Tibial nerve (tissue), 4 donors: ENCODE results near the gene DAB1. TPM values are rescaled to one million over a fixed set of nuclear protein-coding genes. Genes with fewer than 3 reads are reported as not detected.

Experiments
- DNase-seq, 2 donors: peaks; one replicate each; pipeline ENCODE4 v3.0.0-alpha.2; 2019; ENCODE audit warnings: low spot score in 2 of 2
- H3K27ac ChIP-seq, 4 donors: fragments of 200-600 bp; sonication (generic) in 3 of 4; one replicate each; pipeline ENCODE4 v1.5.1; 2017 to 2019; ENCODE audit warnings: mild to moderate bottlenecking in 1 of 4
- H3K27me3 ChIP-seq, 2 donors: fragments of 200-600 bp; sonication (generic) in 1 of 2; one replicate each; pipeline versions ENCODE4 v1.5.1 to v1.6.0; 2017 to 2019
- H3K36me3 ChIP-seq, 3 donors: fragments of 200-600 bp; sonication (generic); one replicate each; pipeline ENCODE4 v1.5.1; 2018 to 2019
- H3K4me1 ChIP-seq, 4 donors: fragments of 200-600 bp; sonication (generic) in 3 of 4; one replicate each; pipeline ENCODE4 v1.5.1; 2017 to 2019
- H3K4me3 ChIP-seq, 4 donors: fragments of 200-600 bp; sonication (generic) in 3 of 4; one replicate each; pipeline ENCODE4 v1.5.1; 2017 to 2019; ENCODE audit warnings: mild to moderate bottlenecking in 1 of 4, moderate library complexity in 1 of 4
- H3K9me3 ChIP-seq, 4 donors: fragments of 200-600 bp; sonication (generic) in 3 of 4; one replicate each; pipeline ENCODE4 v1.5.1; 2017 to 2019
- CTCF ChIP-seq, 5 experiments: fragments of 200-600 bp in 3 of 5; fragments of 450-650 bp in 2 of 5; sonication (generic) in 3 of 5; IDR thresholded peaks; one replicate each; pipeline ENCODE4 v1.5.1; 2016 to 2019; ENCODE audit warnings: antibody characterized with exemption in 5 of 5, mild to moderate bottlenecking in 3 of 5, moderate library complexity in 2 of 5
- EP300 ChIP-seq, 2 donors: sonication (generic); formaldehyde crosslinking; IDR thresholded peaks; one replicate each; pipeline ENCODE4 v1.6.1; 2017; ENCODE audit warnings: antibody characterized with exemption in 2 of 2, mild to moderate bottlenecking in 1 of 2
- POLR2A ChIP-seq, 2 donors: fragments of 450-650 bp; IDR thresholded peaks; one replicate each; pipeline ENCODE4 v1.6.1; 2017; ENCODE audit warnings: antibody characterized with exemption in 2 of 2, mild to moderate bottlenecking in 2 of 2, moderate library complexity in 2 of 2
- WGBS, 2 donors: methylation state at CpG; one replicate each; pipeline ENCODE4 v1.1.5; 2018; 5-methylcytosine and 5-hydroxymethylcytosine counted together
- total RNA-seq, 4 donors: library from RNA; depleted of rRNA; stranded (reverse); fragments of >200 nt; gene quantifications; one replicate each; pipeline ENCODE4 v1.1.0, GENCODE V29; 2016

The DAB1 gene
- total RNA-seq, 4 donors from 2014 or later, result 4.0 to 8.3 (median 4.4) TPM

- H3K4me3 ChIP-seq, result no peak overlapping the region
- H3K36me3 ChIP-seq, result no peaks in the 10 kb centered on the region
- DNase-seq, result no peak
- H3K27me3 ChIP-seq, result no peaks in the 10 kb centered on the region
- no peak for TF ChIP-seq POLR2A (IDR thresholded peaks at IDR 0.05)
- TF ChIP-seq CTCF (IDR thresholded peaks at IDR 0.05), result no peak
- no peak for TF ChIP-seq EP300 (IDR thresholded peaks at IDR 0.05)
- 80 to 90% methylated on average over 2 of the region's 2 CpGs for WGBS, 2 donors
- H3K9me3 ChIP-seq, result no peaks in the 10 kb centered on the region
- no peaks in the 10 kb centered on the region for H3K4me1 ChIP-seq
- no peak overlapping the region for H3K27ac ChIP-seq
These were observed 231.6 kb downstream of the DAB1 start for GRCh38 chr1:57192222-57192621.

- H3K36me3 ChIP-seq, result no peaks in the 10 kb centered on the region
- no peak overlapping the region for H3K27ac ChIP-seq
- TF ChIP-seq EP300 (IDR thresholded peaks at IDR 0.05), result no peak
- no peak for TF ChIP-seq CTCF (IDR thresholded peaks at IDR 0.05)
- 93 to 96% methylated on average over 2 of the region's 2 CpGs for WGBS, 2 donors
- no peaks in the 10 kb centered on the region for H3K9me3 ChIP-seq
- no peaks in the 10 kb centered on the region for H3K27me3 ChIP-seq
- no peaks in the 10 kb centered on the region for H3K4me1 ChIP-seq
- no peak overlapping the region for H3K4me3 ChIP-seq
- DNase-seq, result no peak
These were observed 233.0 kb downstream of the DAB1 start for GRCh38 chr1:57190898-57191297.

- Histone ChIP-seq H3K4me1 (no peaks in the 10 kb centered on the region), H3K9me3 (no peaks in the 10 kb centered on the region), H3K36me3 (no peaks in the 10 kb centered on the region), H3K4me3 (no peak overlapping the region), H3K27ac (no peak overlapping the region), H3K27me3 (no peaks in the 10 kb centered on the region)
- WGBS, 2 donors, result 78 to 86% methylated on average over 2 of the region's 2 CpGs
- TF ChIP-seq EP300 (IDR thresholded peaks at IDR 0.05), result no peak
- DNase-seq, result no peak
These were observed 235.7 kb downstream of the DAB1 start for GRCh38 chr1:57188168-57188567.

GRCh38 chr1:57186455-57186854 is 237.4 kb downstream of the DAB1 start:
- WGBS, 2 donors, result 87 to 90% methylated on average over 3 of the region's 3 CpGs
- Histone ChIP-seq H3K36me3 (no peaks in the 10 kb centered on the region), H3K4me3 (no peak overlapping the region), H3K9me3 (no peaks in the 10 kb centered on the region), H3K4me1 (no peaks in the 10 kb centered on the region), H3K27ac (no peak overlapping the region), H3K27me3 (no peaks in the 10 kb centered on the region)
- DNase-seq, result no peak
- TF ChIP-seq EP300 (IDR thresholded peaks at IDR 0.05) (no peak), POLR2A (IDR thresholded peaks at IDR 0.05) (no peak), CTCF (IDR thresholded peaks at IDR 0.05) (no peak)

GRCh38 chr1:57179001-57179400 is 244.9 kb downstream of the DAB1 start:
- no peak overlapping the region for H3K4me3 ChIP-seq
- H3K36me3 ChIP-seq, result no peaks in the 10 kb centered on the region
- H3K4me1 ChIP-seq, result no peaks in the 10 kb centered on the region
- 73 to 80% methylated on average over 4 of the region's 4 CpGs for WGBS, 2 donors
- no peaks in the 10 kb centered on the region for H3K9me3 ChIP-seq
- no peaks in the 10 kb centered on the region for H3K27me3 ChIP-seq
- no peak for DNase-seq
- no peak overlapping the region for H3K27ac ChIP-seq
- no peak for TF ChIP-seq POLR2A (IDR thresholded peaks at IDR 0.05)
- TF ChIP-seq CTCF (IDR thresholded peaks at IDR 0.05), result no peak
- TF ChIP-seq EP300 (IDR thresholded peaks at IDR 0.05), result no peak

- Histone ChIP-seq H3K27me3 (no peaks in the 10 kb centered on the region), H3K4me1 (no peaks in the 10 kb centered on the region), H3K27ac (no peak overlapping the region), H3K4me3 (no peak overlapping the region), H3K36me3 (no peaks in the 10 kb centered on the region), H3K9me3 (no peaks in the 10 kb centered on the region)
- TF ChIP-seq EP300 (IDR thresholded peaks at IDR 0.05) (no peak), CTCF (IDR thresholded peaks at IDR 0.05) (no peak), POLR2A (IDR thresholded peaks at IDR 0.05) (no peak)
- no peak for DNase-seq
- 78 to 86% methylated on average over 5 of the region's 5 CpGs for whole genome bisulfite sequencing, 2 donors
These were observed 248.4 kb downstream of the DAB1 start for GRCh38 chr1:57175506-57175905.
